Stimulated activated CD4-positive, alpha-beta T cell treated with anti-CD3 and anti-CD28 coated beads, Interleukin-12 subunit alpha, Interleukin-12 subunit beta, amount 100 ng/mL, for 24 hours (primary cell): ENCODE measurements around the gene OR1S2.
"Not testable (repeated sequence)": the region's sequence is repeated elsewhere in the genome, so short reads cannot be mapped to it uniquely, and the experiment has no call there.

Experiments
- DNase-seq, 2 experiments: peaks; one replicate each; pipeline ENCODE4 v3.0.0-alpha.2; 2020; ENCODE audit warnings: low read depth in 2 of 2

The OR1S2 gene, protein sequence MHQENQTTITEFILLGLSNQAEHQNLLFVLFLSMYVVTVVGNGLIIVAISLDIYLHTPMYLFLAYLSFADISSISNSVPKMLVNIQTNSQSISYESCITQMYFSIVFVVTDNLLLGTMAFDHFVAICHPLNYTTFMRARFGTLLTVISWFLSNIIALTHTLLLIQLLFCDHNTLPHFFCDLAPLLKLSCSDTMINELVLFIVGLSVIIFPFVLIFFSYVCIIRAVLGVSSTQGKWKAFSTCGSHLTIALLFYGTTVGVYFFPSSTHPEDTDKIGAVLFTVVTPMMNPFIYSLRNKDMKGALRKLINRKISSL

GRCh38 chr11:58204042-58204441 lies at the start of gene OR1S2:
Gene OR1S2 (minus strand): TSS chr11:58204142. CDS start chr11:58204142, 0 bp downstream.
- DNase-seq, result no peak

DNA sequence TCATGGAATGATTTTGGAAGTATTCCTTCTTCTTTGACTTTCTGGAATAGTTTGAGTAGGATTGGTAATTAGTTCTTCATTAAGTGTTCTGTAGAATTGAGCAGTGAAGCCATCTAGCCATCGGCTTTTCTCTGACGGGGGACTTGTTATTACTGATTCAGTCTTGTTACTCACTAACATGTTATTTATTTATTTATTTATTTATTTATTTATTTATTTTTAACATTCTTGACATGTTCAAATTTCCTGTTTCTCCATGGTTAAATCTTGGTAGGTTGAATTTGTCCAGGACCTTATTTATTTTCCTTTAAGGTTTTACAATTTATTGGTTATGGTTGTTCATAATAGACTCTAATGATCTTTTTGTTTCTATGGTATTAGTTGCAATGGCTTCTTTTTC lies 40.0 kb upstream of the OR1S2 start:
- no peak for DNase-seq

DNA sequence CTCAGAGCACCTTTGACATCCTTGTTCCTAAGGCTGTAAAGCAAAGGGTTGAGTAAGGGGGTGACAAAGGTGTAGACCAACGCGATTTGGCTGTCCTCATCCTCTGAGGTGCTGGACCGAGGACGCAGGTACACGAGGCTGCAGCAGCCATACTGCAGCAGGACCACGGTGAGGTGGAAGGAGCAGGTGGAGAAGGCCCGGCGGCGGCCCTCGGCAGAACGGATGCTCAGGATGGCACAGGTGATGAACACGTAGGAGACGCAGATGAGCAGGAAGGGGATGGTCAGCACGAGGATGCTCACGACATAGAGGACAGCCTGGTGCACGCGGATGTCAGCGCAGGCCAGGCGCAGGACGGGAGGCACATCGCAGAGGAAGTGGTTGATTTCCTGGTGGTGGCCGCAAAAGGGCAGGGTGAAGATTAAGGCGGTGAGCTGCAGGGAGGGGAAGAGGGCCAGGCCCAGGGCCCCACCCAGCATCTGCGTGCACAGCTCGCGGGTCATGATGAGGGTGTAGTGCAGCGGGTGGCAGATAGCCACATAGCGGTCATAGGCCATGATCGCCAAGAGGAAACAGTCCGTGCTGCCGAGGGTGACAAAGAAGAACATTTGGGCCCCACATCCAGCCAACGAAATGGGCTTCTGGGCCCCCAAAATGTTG lies 24.1 kb upstream of the OR1S2 start:
- no peak for DNase-seq

DNA sequence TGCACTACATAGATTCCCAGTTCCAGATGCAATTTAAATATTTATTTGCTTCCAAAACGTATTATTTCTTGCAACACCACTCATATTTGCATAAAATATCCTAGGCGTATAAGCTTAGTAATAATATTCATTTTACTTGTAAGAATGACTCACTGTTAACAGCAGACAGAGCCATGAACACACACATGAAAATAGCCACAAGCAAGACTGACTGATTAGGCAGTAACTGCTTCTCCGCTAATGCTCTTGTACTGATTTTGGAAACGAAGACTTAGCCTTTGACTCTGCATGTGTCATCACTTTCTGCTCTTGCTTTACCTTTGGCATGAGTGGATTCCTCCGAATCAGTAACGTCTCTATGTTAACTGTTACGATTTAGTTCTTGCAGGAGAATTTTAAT lies 18.8 kb upstream of the OR1S2 start:
- no peak for DNase-seq

GRCh38 chr11:58216476-58216875 lies 12.5 kb upstream of the OR1S2 start:
- DNase-seq, result no peak

DNA sequence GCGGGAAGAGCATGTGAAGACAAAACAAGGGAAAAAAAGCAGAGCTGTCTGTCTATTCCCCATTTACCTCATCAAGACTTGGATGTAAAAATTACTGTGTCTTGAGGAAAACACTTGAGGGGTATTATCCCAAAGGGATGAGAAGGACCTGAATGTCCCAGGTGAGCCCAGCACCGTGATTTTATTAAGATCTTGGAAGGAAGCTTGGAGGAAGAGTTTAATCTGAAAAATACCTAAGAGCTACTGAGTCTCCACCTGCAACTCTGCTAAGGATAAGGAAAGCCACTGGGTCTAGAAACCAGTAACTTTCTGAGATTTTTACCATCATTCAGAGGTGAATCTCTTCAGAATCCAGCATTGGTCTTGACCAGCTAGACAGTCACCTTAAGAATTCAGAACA lies 8.5 kb upstream of the OR1S2 start, which contains the start of gene OR1S1:
OR1S1 (plus strand) TSS at position 301 of the 400 bp plus-strand sequence.
- DNase-seq, result not testable (repeated sequence)

- DNase-seq, result no peak
Observed at GRCh38 chr11:58199271-58199670, 4.7 kb downstream of the OR1S2 start.

- no peak for DNase-seq
Observed at GRCh38 chr11:58195939-58196338, 8.0 kb downstream of the OR1S2 start.

DNA sequence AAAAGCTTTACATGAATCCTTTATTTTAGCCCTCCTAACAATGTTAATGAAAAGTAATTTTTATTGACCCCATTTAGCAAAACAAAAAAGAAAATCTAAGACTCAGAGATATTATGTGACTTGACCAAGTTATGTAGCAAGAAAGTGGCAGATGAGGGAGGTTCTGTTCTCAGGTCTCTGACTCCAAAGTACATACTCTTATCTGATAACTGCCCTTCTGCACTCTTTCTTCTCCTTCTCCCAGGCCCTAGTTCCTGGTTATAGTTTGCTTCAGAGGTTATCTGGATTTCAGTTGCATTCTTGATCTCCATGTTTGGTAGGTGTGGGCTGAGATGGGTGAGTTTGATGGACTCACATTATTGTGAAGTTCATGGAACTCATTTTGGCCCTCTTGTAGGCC lies 10.6 kb downstream of the OR1S2 start:
- DNase-seq, result no peak

DNA sequence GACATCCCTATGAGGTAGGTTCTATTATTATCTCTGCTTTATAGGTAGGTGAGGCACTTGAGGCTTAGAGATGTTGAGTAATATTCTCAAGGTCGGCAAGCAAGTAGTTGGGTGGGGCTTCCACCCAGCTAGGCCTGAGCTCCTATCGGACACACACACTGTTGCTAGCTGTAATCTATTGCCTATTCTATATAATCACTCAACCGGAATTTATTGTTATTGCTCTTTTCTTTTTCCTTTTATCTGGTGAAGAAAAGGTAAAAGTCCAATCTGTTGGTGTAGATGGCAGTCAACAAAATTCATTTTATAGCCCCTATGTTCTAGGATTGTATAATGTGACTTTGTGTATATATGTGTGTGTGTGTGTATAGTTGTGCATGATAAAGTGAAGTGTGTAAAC lies 11.7 kb downstream of the OR1S2 start:
- DNase-seq, result no peak

DNA sequence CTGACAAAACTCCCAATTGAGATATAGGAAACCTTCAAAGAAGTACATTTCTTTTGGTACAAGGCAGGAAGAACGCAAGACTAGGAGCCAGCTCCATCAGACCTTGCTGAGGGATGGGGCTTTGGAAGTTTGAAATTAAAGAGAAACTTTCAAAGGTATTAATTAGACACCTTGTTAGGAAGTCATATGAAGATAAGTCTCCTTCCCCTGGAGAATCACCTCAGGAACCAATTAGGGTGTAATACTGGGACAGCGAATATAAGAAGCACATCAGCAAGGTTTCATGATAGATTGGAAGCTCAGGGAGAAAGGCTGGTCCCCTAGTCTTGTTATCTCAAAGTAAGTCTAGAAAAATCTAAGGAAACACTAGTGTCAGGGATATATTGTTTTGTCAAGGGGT lies 15.2 kb downstream of the OR1S2 start, which contains the start of gene OR9Q2:
OR9Q2 (plus strand) TSS at position 301 of the 400 bp plus-strand sequence. CDS start 1,421 bp downstream, outside the sequence.
- DNase-seq, result no peak

DNA sequence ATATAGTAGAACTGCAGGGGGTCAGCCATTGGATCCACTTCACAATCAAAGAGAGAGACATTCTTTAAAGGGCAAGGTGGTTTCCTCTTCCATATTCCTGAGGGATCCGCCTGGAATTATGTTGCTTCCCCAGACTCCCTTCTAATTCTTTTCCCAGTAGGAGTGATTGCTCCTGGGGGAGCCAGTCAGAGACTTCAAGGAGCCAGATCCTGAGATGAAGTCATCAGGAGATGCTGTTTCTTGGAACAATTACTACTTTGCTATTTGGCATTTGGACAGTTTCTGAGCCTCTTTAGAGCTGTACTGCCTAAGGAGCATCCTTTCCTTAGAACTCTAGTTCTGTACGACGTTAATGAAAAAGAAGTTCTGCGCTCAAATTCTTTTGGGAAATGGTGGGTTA lies 17.0 kb downstream of the OR1S2 start:
- no peak for DNase-seq

DNA sequence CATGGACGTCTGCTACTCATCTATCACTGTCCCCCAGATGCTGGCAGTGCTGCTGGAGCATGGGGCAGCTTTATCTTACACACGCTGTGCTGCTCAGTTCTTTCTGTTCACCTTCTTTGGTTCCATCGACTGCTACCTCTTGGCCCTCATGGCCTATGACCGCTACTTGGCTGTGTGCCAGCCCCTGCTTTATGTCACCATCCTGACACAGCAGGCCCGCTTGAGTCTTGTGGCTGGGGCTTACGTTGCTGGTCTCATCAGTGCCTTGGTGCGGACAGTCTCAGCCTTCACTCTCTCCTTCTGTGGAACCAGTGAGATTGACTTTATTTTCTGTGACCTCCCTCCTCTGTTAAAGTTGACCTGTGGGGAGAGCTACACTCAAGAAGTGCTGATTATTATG lies 24.3 kb downstream of the OR1S2 start:
- DNase-seq, result no peak

DNA sequence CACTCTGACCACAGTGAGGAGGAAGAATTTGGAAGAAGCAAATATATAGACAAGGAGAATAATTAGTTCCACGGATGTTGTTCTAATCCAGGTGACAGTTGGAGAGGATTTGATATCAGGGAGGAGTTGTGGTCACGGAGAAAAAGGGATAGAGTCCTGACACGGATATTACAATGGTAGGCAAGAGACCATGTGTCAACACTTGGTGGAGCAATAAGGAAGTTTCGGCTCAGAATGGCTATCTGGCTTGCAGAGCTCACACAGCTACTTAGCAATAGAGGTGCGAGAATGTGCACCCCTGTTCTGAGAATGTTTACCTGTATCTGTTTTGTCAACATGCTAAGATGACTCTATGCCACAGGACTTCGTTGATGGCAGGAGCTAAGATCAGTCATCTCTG lies 25.5 kb downstream of the OR1S2 start:
- no peak for DNase-seq

DNA sequence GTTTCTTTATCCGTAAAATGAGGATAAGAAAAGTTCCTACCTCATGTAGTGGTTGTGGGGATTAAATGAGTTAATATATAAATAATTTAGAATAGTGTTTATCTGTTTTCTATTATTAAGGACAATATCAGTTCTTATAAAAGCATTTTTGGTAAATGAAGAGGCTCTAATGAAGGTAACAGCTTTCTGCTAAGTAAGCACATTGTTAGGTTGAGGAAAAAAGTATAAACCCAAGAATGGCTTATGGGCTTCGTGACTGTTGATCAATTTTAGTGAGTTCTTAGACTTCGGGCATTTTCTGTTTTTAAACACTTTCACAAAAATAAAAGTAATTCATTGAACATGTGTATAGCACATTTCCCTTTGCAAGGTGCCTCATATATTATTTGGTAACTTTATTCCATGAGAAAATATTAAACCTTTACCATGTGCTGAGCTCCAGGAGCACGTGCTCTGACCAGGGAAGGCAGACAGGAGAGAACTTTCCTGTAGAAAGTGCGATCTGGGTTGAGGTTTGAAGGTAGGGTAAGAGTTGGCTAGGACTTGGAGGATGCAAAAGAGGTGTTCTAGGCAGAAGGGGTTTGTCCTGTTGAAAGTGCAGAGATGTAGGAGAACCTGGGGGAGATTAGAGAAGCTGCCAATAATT lies 26.4 kb downstream of the OR1S2 start:
- no peak for DNase-seq

- DNase-seq, result no peak
Observed at GRCh38 chr11:58165504-58166106, 38.3 kb downstream of the OR1S2 start.

GRCh38 chr11:58164990-58165389 lies 39.0 kb downstream of the OR1S2 start:
- DNase-seq, result no peak

DNA sequence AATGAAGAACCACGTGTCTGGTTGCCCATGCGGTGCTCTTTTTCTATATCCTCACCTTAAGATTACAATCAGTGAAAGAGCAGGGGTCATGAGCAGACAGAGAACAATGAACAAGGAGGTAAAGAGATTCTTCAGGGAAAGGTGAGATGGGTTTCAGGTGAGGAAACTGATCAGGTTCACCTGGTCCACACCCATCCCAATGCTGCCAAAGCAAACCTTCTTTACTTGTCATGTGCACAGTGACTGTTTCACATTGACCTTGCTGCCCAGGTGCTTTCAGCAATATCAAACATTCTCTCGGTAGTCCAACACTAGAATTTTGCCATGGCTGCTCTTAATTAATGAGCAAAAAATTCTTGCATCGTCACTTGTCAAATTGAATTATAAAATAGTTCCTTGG lies 39.6 kb downstream of the OR1S2 start:
- no peak for DNase-seq
